ENCODE results near the gene MAN2A2. TPM values are rescaled to one million over a fixed set of nuclear protein-coding genes. Genes with fewer than 3 reads are reported as not detected.

Gene MAN2A2
- total and polyA plus RNA-seq, 2 experiments from 2014 or later = 11.2 to 32.7 TPM

GRCh38 chr15:90942354-90943120 lies 39.4 kb downstream of the MAN2A2 start:
- Histone ChIP-seq H3K9me2 (replicated peaks; ENCODE audit: insufficient read depth) (no peaks in the 10 kb centered on the region), H3K36me3 (replicated peaks; ENCODE audit: insufficient read depth, low read depth) (no peaks in the 10 kb centered on the region), H2AFZ (no peak overlapping the region), H3K27ac (no peak overlapping the region), H3K4me3 (no peak overlapping the region), H3K9me3 (ENCODE audit: low read depth) (no peaks in the 10 kb centered on the region), H3K79me2 (peaks cover 3% of the 10 kb centered on the region), H3K4me2 (no peak overlapping the region), H3K27me3 (no peaks in the 10 kb centered on the region), H3K4me1 (ENCODE audit: insufficient read depth) (no peaks in the 10 kb centered on the region), H4K20me1 (ENCODE audit: insufficient read depth, poor library complexity, severe bottlenecking) (no peaks in the 10 kb centered on the region)
- no peak for DNase-seq (ENCODE audit: low spot score)
- TF ChIP-seq EZH2phosphoT487 (IDR thresholded peaks at IDR 0.05; ENCODE audit: low read depth, severe bottlenecking, unreplicated experiment) = no peak
- TF ChIP-seq EZH2 (IDR thresholded peaks at IDR 0.05; ENCODE audit: borderline replicate concordance) = no peak
- no peak for TF ChIP-seq CTCF (IDR thresholded peaks at IDR 0.05; ENCODE audit: poor library complexity)
- WGBS (ENCODE audit: low lambda C conversion rate, missing lambda C conversion rate) = 90% methylated on average over 12 of the region's 12 CpGs

GRCh38 chr15:90945091-90945490 lies 42.0 kb downstream of the MAN2A2 start:
- no peaks in the 10 kb centered on the region for H3K9me3 ChIP-seq (ENCODE audit: low read depth)
- TF ChIP-seq CTCF (IDR thresholded peaks at IDR 0.05; ENCODE audit: poor library complexity) = no peak
- TF ChIP-seq EZH2phosphoT487 (IDR thresholded peaks at IDR 0.05; ENCODE audit: low read depth, severe bottlenecking, unreplicated experiment) = no peak
- TF ChIP-seq EZH2 (IDR thresholded peaks at IDR 0.05; ENCODE audit: borderline replicate concordance) = no peak

GRCh38 chr15:90946538-90946937 lies 43.4 kb downstream of the MAN2A2 start:
- Histone ChIP-seq H3K27ac (no peak overlapping the region), H3K4me3 (no peak overlapping the region), H3K79me2 (no peaks in the 10 kb centered on the region), H2AFZ (no peak overlapping the region), H4K20me1 (ENCODE audit: insufficient read depth, poor library complexity, severe bottlenecking) (no peaks in the 10 kb centered on the region), H3K9me3 (ENCODE audit: low read depth) (no peaks in the 10 kb centered on the region), H3K27me3 (no peaks in the 10 kb centered on the region), H3K36me3 (replicated peaks; ENCODE audit: insufficient read depth, low read depth) (no peaks in the 10 kb centered on the region), H3K4me1 (ENCODE audit: insufficient read depth) (no peaks in the 10 kb centered on the region), H3K9me2 (replicated peaks; ENCODE audit: insufficient read depth) (no peaks in the 10 kb centered on the region), H3K4me2 (no peak overlapping the region)
- WGBS (ENCODE audit: low lambda C conversion rate, missing lambda C conversion rate) = 96% methylated on average over 16 of the region's 16 CpGs
- TF ChIP-seq EZH2phosphoT487 (IDR thresholded peaks at IDR 0.05; ENCODE audit: low read depth, severe bottlenecking, unreplicated experiment) (no peak), CTCF (IDR thresholded peaks at IDR 0.05; ENCODE audit: poor library complexity) (no peak), EZH2 (IDR thresholded peaks at IDR 0.05; ENCODE audit: borderline replicate concordance) (no peak)
- no peak for DNase-seq (ENCODE audit: low spot score)

More at GRCh38 chr15:90945091-90945490, 42.0 kb downstream of the MAN2A2 start:
- no peaks in the 10 kb centered on the region for H3K36me3 ChIP-seq (replicated peaks; ENCODE audit: insufficient read depth, low read depth)
- H3K27me3 ChIP-seq = no peaks in the 10 kb centered on the region
- no peaks in the 10 kb centered on the region for H3K9me2 ChIP-seq (replicated peaks; ENCODE audit: insufficient read depth)
- 92% methylated on average over 7 of the region's 7 CpGs for WGBS (ENCODE audit: low lambda C conversion rate, missing lambda C conversion rate)
- H2AFZ ChIP-seq = no peak overlapping the region
- H3K79me2 ChIP-seq = no peaks in the 10 kb centered on the region
- H3K4me2 ChIP-seq = no peak overlapping the region
- H4K20me1 ChIP-seq (ENCODE audit: insufficient read depth, poor library complexity, severe bottlenecking) = no peaks in the 10 kb centered on the region
- no peak overlapping the region for H3K27ac ChIP-seq
- no peaks in the 10 kb centered on the region for H3K4me1 ChIP-seq (ENCODE audit: insufficient read depth)
- no peak overlapping the region for H3K4me3 ChIP-seq
- DNase-seq (ENCODE audit: low spot score) = no peak

Data from hepatocyte (in vitro differentiated cells).